ENCODE data around the gene ASTN2. TPM values are rescaled to one million over a fixed set of nuclear protein-coding genes. Genes with fewer than 3 reads are reported as not detected.

ASTN2 gene
- total and polyA plus RNA-seq, 10 donors: 0.87 to 6.1 (median 3.7) TPM

- Histone ChIP-seq H3K27me3 (replicated peaks in 1 of 7) (no peaks in the 10 kb centered on the region), H3K27ac (no peak overlapping the region), H3K4me1 (no peaks in the 10 kb centered on the region), H3K4me3 (no peak overlapping the region), H3K36me3 (no peaks in the 10 kb centered on the region), H3K9me3 (peaks cover 0 to 1% (median 0%) of the 10 kb centered on the region in 8 donors)
- TF ChIP-seq CTCF (IDR thresholded peaks at IDR 0.05 in 8 of 11, conservative IDR thresholded peaks at IDR 0.05 in 3 of 11): no peak
- TF ChIP-seq POLR2A (IDR thresholded peaks at IDR 0.05): no peak
- TF ChIP-seq POLR2AphosphoS5 (IDR thresholded peaks at IDR 0.05): no peak
- intact Hi-C loops (cut with DNase I; ENCODE audit: low total_unique reads): no loop called here
- DNase-seq: no peak
- 88 to 96% (median 93%) methylated on average over 2 of the region's 2 CpGs for WGBS, 5 donors
Measured at GRCh38 chr9:117126871-117127270, 288.0 kb downstream of the ASTN2 start.

- Histone ChIP-seq H3K9me3 (peaks cover 0 to 7% (median 0%) of the 10 kb centered on the region in 8 donors), H3K4me3 (no peak overlapping the region), H3K27ac (no peak overlapping the region), H3K4me1 (no peaks in the 10 kb centered on the region), H3K36me3 (no peaks in the 10 kb centered on the region), H3K27me3 (replicated peaks in 1 of 7) (no peaks in the 10 kb centered on the region)
- intact Hi-C loops (cut with DNase I; ENCODE audit: low total_unique reads): no loop called here
- TF ChIP-seq POLR2AphosphoS5 (IDR thresholded peaks at IDR 0.05) (no peak), CTCF (IDR thresholded peaks at IDR 0.05 in 8 of 11, conservative IDR thresholded peaks at IDR 0.05 in 3 of 11) (no peak), POLR2A (IDR thresholded peaks at IDR 0.05) (no peak)
- 63 to 82% (median 69%) methylated on average over 6 of the region's 6 CpGs for WGBS, 5 donors
- DNase-seq: no peak
Measured at GRCh38 chr9:117125531-117125930, 289.3 kb downstream of the ASTN2 start.

- intact Hi-C loops (cut with DNase I; ENCODE audit: low total_unique reads): no loop called here
- Histone ChIP-seq H3K27ac (no peak overlapping the region), H3K4me3 (no peak overlapping the region), H3K36me3 (no peaks in the 10 kb centered on the region), H3K4me1 (no peaks in the 10 kb centered on the region), H3K27me3 (replicated peaks in 1 of 7) (no peaks in the 10 kb centered on the region), H3K9me3 (peaks cover 0 to 7% (median 0%) of the 10 kb centered on the region in 8 donors)
- 81 to 90% (median 86%) methylated on average over 7 of the region's 7 CpGs for WGBS, 5 donors
- DNase-seq: no peak
- no peak for TF ChIP-seq POLR2AphosphoS5 (IDR thresholded peaks at IDR 0.05)
Measured at GRCh38 chr9:117123729-117124128, 291.1 kb downstream of the ASTN2 start.

GRCh38 chr9:117122953-117123352 is 291.9 kb downstream of the ASTN2 start:
- no peak overlapping the region for H3K27ac ChIP-seq
- no peaks in the 10 kb centered on the region for H3K36me3 ChIP-seq
- no peak for TF ChIP-seq POLR2A (IDR thresholded peaks at IDR 0.05)
- no peak for TF ChIP-seq CTCF (IDR thresholded peaks at IDR 0.05 in 8 of 11, conservative IDR thresholded peaks at IDR 0.05 in 3 of 11)
- no peak for TF ChIP-seq POLR2AphosphoS5 (IDR thresholded peaks at IDR 0.05)
- H3K27me3 ChIP-seq (replicated peaks in 1 of 7): no peaks in the 10 kb centered on the region
- intact Hi-C loops (cut with DNase I; ENCODE audit: low total_unique reads): no loop called here
- peaks cover 0 to 7% (median 0%) of the 10 kb centered on the region in 8 donors for H3K9me3 ChIP-seq
- no peaks in the 10 kb centered on the region for H3K4me1 ChIP-seq
- 62 to 78% (median 70%) methylated on average over 3 of the region's 3 CpGs for WGBS, 5 donors
- H3K4me3 ChIP-seq: no peak overlapping the region
- no peak for DNase-seq

- no peak overlapping the region for H3K27ac ChIP-seq
- H3K4me3 ChIP-seq: no peak overlapping the region
- TF ChIP-seq POLR2A (IDR thresholded peaks at IDR 0.05) (no peak), CTCF (IDR thresholded peaks at IDR 0.05 in 8 of 11, conservative IDR thresholded peaks at IDR 0.05 in 3 of 11) (no peak), POLR2AphosphoS5 (IDR thresholded peaks at IDR 0.05) (no peak)
- DNase-seq: no peak
- no peaks in the 10 kb centered on the region for H3K27me3 ChIP-seq (replicated peaks in 1 of 7)
- H3K4me1 ChIP-seq: no peaks in the 10 kb centered on the region
- WGBS, 5 donors: 75 to 93% (median 91%) methylated on average over 1 of the region's 1 CpG
- intact Hi-C loops (cut with DNase I; ENCODE audit: low total_unique reads): no loop called here
- H3K36me3 ChIP-seq: no peaks in the 10 kb centered on the region
- H3K9me3 ChIP-seq: peaks cover 0 to 7% (median 0%) of the 10 kb centered on the region in 8 donors
Measured at GRCh38 chr9:117122102-117122501, 292.8 kb downstream of the ASTN2 start.

Data from spleen (tissue), 11 donors.